Adrenal gland (tissue), 12 donors: ENCODE data around the gene SLC5A6. TPM values are rescaled to one million over a fixed set of nuclear protein-coding genes. Genes with fewer than 3 reads are reported as not detected.

Experiments
- DNase-seq, 7 donors: peaks; one replicate each; pipeline ENCODE4 v3.0.0-alpha.2; 2019 to 2020
- H3K27ac ChIP-seq, 5 donors: fragments of 200-600 bp; sonication (generic) in 4 of 5; 1 replicate in 3 of 5; 2 replicates in 2 of 5; pipeline versions ENCODE4 v1.5.1 to v1.8.0; 2016 to 2020; ENCODE audit warnings: mild to moderate bottlenecking in 1 of 5
- H3K27me3 ChIP-seq: fragments of 200-600 bp; 2 replicates; pipeline ENCODE4 v1.8.0; 2021
- H3K36me3 ChIP-seq, 2 donors: fragments of 200-600 bp; replicated peaks in 1 of 2; 1 replicate in 1 of 2; 2 replicates in 1 of 2; pipeline versions ENCODE4 v1.5.1 to v1.8.0; 2018 to 2022
- H3K4me1 ChIP-seq, 2 donors: fragments of 200-600 bp; replicated peaks in 1 of 2; 1 replicate in 1 of 2; 2 replicates in 1 of 2; pipeline versions ENCODE4 v1.5.1 to v1.8.0; 2018 to 2021
- H3K4me3 ChIP-seq, 4 donors: fragments of 200-600 bp; sonication (generic) in 3 of 4; one replicate each; pipeline ENCODE4 v1.5.1; 2016 to 2018
- H3K9me3 ChIP-seq, 3 donors: fragments of 200-600 bp; sonication (generic) in 1 of 3; replicated peaks in 1 of 3; 1 replicate in 2 of 3; 2 replicates in 1 of 3; pipeline versions ENCODE4 v1.5.1 to v1.8.0; 2016 to 2021
- CTCF ChIP-seq, 6 experiments: fragments of 450-650 bp in 4 of 6; fragments of 200-600 bp in 2 of 6; sonication (generic) in 1 of 6; IDR thresholded peaks; 1 replicate in 5 of 6; 2 replicates in 1 of 6; pipeline versions ENCODE4 v1.5.1 to v1.8.0; 2016 to 2021; ENCODE audit warnings: antibody characterized with exemption in 6 of 6, mild to moderate bottlenecking in 2 of 6, moderate library complexity in 1 of 6
- POLR2A ChIP-seq, 2 donors: fragments of 450-650 bp; IDR thresholded peaks; one replicate each; pipeline ENCODE4 v1.6.1; 2017; ENCODE audit warnings: antibody characterized with exemption in 2 of 2, mild to moderate bottlenecking in 2 of 2, moderate library complexity in 1 of 2
- whole genome bisulfite sequencing, 4 donors: extraction: QIAGEN DNeasy Blood & Tissue Kit in 2 of 4; methylation state at CpG; one replicate each; pipeline versions ENCODE4 v1.1.5 to v1.1.7; 2013 to 2017; 5-methylcytosine and 5-hydroxymethylcytosine counted together
- intact Hi-C, 2 donors: fragments of 100-400 bp; cut with DNase I; formaldehyde crosslinking; loops; one replicate each; pipeline versions ENCODE4 v1.14.1 to v1.15.0; 2022 to 2023
- polyA plus RNA-seq, 3 donors: library from polyadenylated mRNA; stranded (reverse); fragments of 200-250 nt in 2 of 3; fragments of 350-450 nt in 1 of 3; fragmentation: Illumina TruSeq in 1 of 3; extraction: RNeasy Lipid Tissue Mini Kit (QIAGEN cat#74804) in 1 of 3; gene quantifications; one replicate each; pipeline ENCODE4 v1.2.3, GENCODE V29; 2013 to 2014
- total RNA-seq, 9 donors: library from RNA; depleted of rRNA in 4 of 9; stranded (reverse); fragments of >200 nt in 4 of 9; fragments of 120-200 nt in 1 of 9; fragmentation: NEBNext Ultra II Directional in 1 of 9; extraction: Animal tissue kit (Norgen Biotek cat#: 25700) in 1 of 9; gene quantifications; one replicate each; pipeline versions ENCODE4 v1.1.0 to v1.2.4, GENCODE V29; 2013 to 2023
- donor health status: healthy with polysubstance abuse.
- donor health status: Bipolar disorder and iron deficiency.
- donor health status: DM: yes; HTN: yes; CAD: no.
- donor health status: DM: no; HTN: no; CAD: no.
- donor health status: DM: no; HTN: no; CAD: no.
- donor health status: DM: yes; HTN: yes; CAD: no.

Gene SLC5A6
- total and polyA plus RNA-seq, 12 donors = 13.5 to 35.0 (median 18.3) TPM

GRCh38 chr2:27222407-27222806 lies 10.3 kb upstream of the SLC5A6 start:
- 89 to 100% (median 96%) methylated on average over 5 of the region's 5 CpGs for WGBS, 4 donors
- intact Hi-C loops = no loop called here
- TF ChIP-seq CTCF (IDR thresholded peaks at IDR 0.05) (no peak), POLR2A (IDR thresholded peaks at IDR 0.05) (no peak)
- no peak overlapping the region for H3K27ac ChIP-seq
- H3K4me1 ChIP-seq = peaks cover 3 to 8% of the 10 kb centered on the region in 2 donors
- H3K4me3 ChIP-seq = no peak overlapping the region
- no peak for DNase-seq
- H3K27me3 ChIP-seq = no peaks in the 10 kb centered on the region
- H3K9me3 ChIP-seq = no peaks in the 10 kb centered on the region
- H3K36me3 ChIP-seq = peaks cover 0 to 61% of the 10 kb centered on the region in 2 donors

- Histone ChIP-seq H3K36me3 (peaks cover 0 to 48% of the 10 kb centered on the region in 2 donors), H3K4me3 (no peak overlapping the region), H3K9me3 (no peaks in the 10 kb centered on the region), H3K4me1 (peaks cover 3 to 12% of the 10 kb centered on the region in 2 donors), H3K27me3 (no peaks in the 10 kb centered on the region), H3K27ac (no peak overlapping the region)
- TF ChIP-seq CTCF (IDR thresholded peaks at IDR 0.05) (no peak), POLR2A (IDR thresholded peaks at IDR 0.05) (no peak)
- DNase-seq = no peak
- intact Hi-C loops = no loop called here
- WGBS, 4 donors = 79 to 99% (median 94%) methylated on average over 3 of the region's 3 CpGs
Measured at GRCh38 chr2:27221166-27221565, 9.1 kb upstream of the SLC5A6 start.

- no peaks in the 10 kb centered on the region for H3K9me3 ChIP-seq
- WGBS, 4 donors = 94 to 98% (median 95%) methylated on average over 7 of the region's 7 CpGs
- H3K27me3 ChIP-seq = no peaks in the 10 kb centered on the region
- intact Hi-C loops = no loop called here
- peaks cover 0 to 38% of the 10 kb centered on the region in 2 donors for H3K36me3 ChIP-seq
- no peak for DNase-seq
- TF ChIP-seq POLR2A (IDR thresholded peaks at IDR 0.05) (no peak), CTCF (IDR thresholded peaks at IDR 0.05) (no peak)
- no peak overlapping the region for H3K27ac ChIP-seq
- peaks cover 3 to 12% of the 10 kb centered on the region in 2 donors for H3K4me1 ChIP-seq
- H3K4me3 ChIP-seq = no peak overlapping the region
Measured at GRCh38 chr2:27220091-27220490, 8.0 kb upstream of the SLC5A6 start.

GRCh38 chr2:27219091-27219490 lies 7.0 kb upstream of the SLC5A6 start:
- H3K36me3 ChIP-seq = peaks cover 0 to 30% of the 10 kb centered on the region in 2 donors

More at GRCh38 chr2:27219091-27219490, 7.0 kb upstream of the SLC5A6 start:
- no peaks in the 10 kb centered on the region for H3K9me3 ChIP-seq
- no peaks in the 10 kb centered on the region for H3K27me3 ChIP-seq
- intact Hi-C loops = no loop called here
- no peak overlapping the region for H3K27ac ChIP-seq
- 66 to 85% (median 70%) methylated on average over 2 of the region's 2 CpGs for WGBS, 4 donors
- H3K4me3 ChIP-seq = no peak overlapping the region
- DNase-seq = no peak
- TF ChIP-seq POLR2A (IDR thresholded peaks at IDR 0.05) (no peak), CTCF (IDR thresholded peaks at IDR 0.05) (no peak)
- H3K4me1 ChIP-seq = peaks cover 3 to 12% of the 10 kb centered on the region in 2 donors
